Hepatocyte (in vitro differentiated cells): Measurements from ENCODE around the gene RIMBP3C.

Source experiments
- EZH2phosphoT487 ChIP-seq: fragments of 200-600 bp; sonication (generic); IDR thresholded peaks from one replicate; pipeline ENCODE4 v1.6.1; 2018; ENCODE audit warnings: antibody characterized with exemption, mild to moderate bottlenecking, low read depth, moderate library complexity; ENCODE audit not compliant: unreplicated experiment, severe bottlenecking
- TF ChIP-seq, protein P1 (sequence below): fragments of 200-600 bp; sonication (generic); IDR thresholded peaks from 2 replicates; pipeline ENCODE4 v1.5.1; 2016; ENCODE audit warnings: antibody characterized with exemption, mild to moderate bottlenecking; ENCODE audit not compliant: poor library complexity

DNA sequence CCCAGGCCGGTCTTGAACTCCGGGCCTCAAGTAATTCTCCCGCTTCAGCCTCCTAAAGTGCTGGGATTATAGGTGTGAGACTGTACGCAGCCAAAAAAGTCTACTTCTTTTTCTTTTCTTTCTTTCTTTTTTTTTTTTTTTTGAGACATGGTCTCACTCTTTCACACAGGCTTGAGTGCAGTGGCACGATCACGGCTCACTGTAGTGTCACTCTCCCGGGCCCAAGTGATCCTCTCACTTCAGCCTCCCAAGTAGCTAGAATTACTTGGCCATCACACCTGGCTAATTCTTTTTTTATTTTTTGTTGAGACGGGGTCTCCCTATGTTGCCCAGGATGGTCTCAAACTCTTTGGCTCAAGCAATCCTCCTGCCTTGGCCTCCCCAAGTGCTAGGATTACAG lies 12.7 kb upstream of the RIMBP3C start:
- TF ChIP-seq, protein P1, sequence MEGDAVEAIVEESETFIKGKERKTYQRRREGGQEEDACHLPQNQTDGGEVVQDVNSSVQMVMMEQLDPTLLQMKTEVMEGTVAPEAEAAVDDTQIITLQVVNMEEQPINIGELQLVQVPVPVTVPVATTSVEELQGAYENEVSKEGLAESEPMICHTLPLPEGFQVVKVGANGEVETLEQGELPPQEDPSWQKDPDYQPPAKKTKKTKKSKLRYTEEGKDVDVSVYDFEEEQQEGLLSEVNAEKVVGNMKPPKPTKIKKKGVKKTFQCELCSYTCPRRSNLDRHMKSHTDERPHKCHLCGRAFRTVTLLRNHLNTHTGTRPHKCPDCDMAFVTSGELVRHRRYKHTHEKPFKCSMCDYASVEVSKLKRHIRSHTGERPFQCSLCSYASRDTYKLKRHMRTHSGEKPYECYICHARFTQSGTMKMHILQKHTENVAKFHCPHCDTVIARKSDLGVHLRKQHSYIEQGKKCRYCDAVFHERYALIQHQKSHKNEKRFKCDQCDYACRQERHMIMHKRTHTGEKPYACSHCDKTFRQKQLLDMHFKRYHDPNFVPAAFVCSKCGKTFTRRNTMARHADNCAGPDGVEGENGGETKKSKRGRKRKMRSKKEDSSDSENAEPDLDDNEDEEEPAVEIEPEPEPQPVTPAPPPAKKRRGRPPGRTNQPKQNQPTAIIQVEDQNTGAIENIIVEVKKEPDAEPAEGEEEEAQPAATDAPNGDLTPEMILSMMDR = no peak
- no peak for TF ChIP-seq EZH2phosphoT487
